ENCODE results near the gene GPX1. TPM values are rescaled to one million over a fixed set of nuclear protein-coding genes. Genes with fewer than 3 reads are reported as not detected.

GPX1 gene
- total and polyA plus RNA-seq, 4 donors = 87.0 to 412 (median 219) TPM

DNA sequence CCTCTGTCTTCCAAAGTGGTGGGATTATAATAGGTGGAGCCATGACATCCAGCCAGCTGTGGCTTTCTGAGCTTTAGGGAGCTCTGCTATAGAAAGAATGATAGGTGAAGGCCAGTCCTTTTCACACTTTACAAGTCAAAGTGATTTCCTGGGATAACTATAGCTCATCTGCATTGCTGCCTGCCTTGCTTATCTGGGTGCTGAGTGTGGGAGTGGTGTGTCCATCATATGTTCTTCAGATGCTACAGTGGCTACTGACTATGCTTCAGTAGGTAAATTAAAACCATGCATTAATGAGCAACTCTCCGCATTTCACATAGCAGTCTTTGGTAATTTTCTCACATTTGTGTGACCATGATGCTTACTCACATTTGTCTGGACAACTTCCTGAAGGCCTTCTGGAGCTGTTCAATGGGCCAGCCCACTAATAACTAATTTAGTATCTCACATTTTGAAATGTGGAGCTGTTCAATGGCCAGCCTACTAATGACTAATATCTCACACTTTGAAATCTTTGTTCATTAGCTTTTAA lies 30.2 kb upstream of the GPX1 start:
- H3K4me3 ChIP-seq (ENCODE audit: low read depth in 1 of 3, low read length in 3 of 3) = no peak overlapping the region
- H3K9ac ChIP-seq (ENCODE audit: low read depth in 1 of 2, low read length in 2 of 2) = no peak overlapping the region
- TF ChIP-seq RAD21 (IDR thresholded peaks at IDR 0.05) = no peak
- TF ChIP-seq, protein P1, sequence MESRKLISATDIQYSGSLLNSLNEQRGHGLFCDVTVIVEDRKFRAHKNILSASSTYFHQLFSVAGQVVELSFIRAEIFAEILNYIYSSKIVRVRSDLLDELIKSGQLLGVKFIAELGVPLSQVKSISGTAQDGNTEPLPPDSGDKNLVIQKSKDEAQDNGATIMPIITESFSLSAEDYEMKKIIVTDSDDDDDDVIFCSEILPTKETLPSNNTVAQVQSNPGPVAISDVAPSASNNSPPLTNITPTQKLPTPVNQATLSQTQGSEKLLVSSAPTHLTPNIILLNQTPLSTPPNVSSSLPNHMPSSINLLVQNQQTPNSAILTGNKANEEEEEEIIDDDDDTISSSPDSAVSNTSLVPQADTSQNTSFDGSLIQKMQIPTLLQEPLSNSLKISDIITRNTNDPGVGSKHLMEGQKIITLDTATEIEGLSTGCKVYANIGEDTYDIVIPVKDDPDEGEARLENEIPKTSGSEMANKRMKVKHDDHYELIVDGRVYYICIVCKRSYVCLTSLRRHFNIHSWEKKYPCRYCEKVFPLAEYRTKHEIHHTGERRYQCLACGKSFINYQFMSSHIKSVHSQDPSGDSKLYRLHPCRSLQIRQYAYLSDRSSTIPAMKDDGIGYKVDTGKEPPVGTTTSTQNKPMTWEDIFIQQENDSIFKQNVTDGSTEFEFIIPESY (IDR thresholded peaks at IDR 0.05) = no peak
- TF ChIP-seq JUND (IDR thresholded peaks at IDR 0.05) = no peak
- TF ChIP-seq, protein P2, sequence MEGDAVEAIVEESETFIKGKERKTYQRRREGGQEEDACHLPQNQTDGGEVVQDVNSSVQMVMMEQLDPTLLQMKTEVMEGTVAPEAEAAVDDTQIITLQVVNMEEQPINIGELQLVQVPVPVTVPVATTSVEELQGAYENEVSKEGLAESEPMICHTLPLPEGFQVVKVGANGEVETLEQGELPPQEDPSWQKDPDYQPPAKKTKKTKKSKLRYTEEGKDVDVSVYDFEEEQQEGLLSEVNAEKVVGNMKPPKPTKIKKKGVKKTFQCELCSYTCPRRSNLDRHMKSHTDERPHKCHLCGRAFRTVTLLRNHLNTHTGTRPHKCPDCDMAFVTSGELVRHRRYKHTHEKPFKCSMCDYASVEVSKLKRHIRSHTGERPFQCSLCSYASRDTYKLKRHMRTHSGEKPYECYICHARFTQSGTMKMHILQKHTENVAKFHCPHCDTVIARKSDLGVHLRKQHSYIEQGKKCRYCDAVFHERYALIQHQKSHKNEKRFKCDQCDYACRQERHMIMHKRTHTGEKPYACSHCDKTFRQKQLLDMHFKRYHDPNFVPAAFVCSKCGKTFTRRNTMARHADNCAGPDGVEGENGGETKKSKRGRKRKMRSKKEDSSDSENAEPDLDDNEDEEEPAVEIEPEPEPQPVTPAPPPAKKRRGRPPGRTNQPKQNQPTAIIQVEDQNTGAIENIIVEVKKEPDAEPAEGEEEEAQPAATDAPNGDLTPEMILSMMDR (IDR thresholded peaks at IDR 0.05; ENCODE audit: low read depth, low read length, missing input control) = no peak
- TF ChIP-seq RXRA (IDR thresholded peaks at IDR 0.05) = no peak
- no peak for TF ChIP-seq HNF4A (conservative IDR thresholded peaks at IDR 0.05)
- no peak for TF ChIP-seq SP1 (IDR thresholded peaks at IDR 0.05)
- H3K9me3 ChIP-seq (ENCODE audit: control insufficient read depth in 4 of 4, low read length in 3 of 4) = no peaks in the 10 kb centered on the region
- H3K27ac ChIP-seq (ENCODE audit: low read depth in 1 of 2, low read length in 2 of 2) = no peak overlapping the region
- no peaks in the 10 kb centered on the region for H3K27me3 ChIP-seq (ENCODE audit: control insufficient read depth in 4 of 4, insufficient read depth in 4 of 4, low read length in 3 of 4)
- 87% methylated on average over 1 of the region's 1 CpG for WGBS
- DNase-seq (ENCODE audit: low spot score) = no peak
- H3K4me1 ChIP-seq (ENCODE audit: control insufficient read depth in 4 of 4, insufficient read depth in 4 of 4, low read length in 3 of 4) = peaks cover 0 to 9% (median 1%) of the 10 kb centered on the region in 4 donors
- H3K36me3 ChIP-seq (ENCODE audit: control insufficient read depth in 4 of 4, insufficient read depth in 3 of 4, low read depth in 1 of 4, low read length in 3 of 4) = peaks cover 0 to 1% (median 0%) of the 10 kb centered on the region in 4 donors

DNA sequence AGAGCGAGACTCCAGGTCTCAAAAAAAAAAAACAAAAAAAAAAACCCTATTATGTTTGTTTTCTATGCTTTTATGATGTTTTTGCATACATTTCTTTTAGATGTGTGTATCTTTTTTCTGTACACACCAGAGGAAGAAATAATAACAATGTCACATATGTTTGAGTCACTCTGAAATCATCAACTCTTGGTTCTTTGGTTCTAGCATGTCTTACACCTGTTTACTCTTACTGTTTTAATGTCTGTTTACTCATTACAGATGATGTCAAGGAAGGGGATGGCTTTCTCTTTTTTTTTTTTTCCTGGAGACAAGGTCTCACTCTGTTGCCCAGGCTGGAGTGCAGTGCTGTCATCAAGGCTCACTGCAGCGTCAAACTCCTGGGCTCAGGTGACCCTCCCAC lies 29.6 kb upstream of the GPX1 start:
- Histone ChIP-seq H3K9me3 (ENCODE audit: control insufficient read depth in 4 of 4, low read length in 3 of 4) (no peaks in the 10 kb centered on the region), H3K4me3 (ENCODE audit: low read depth in 1 of 3, low read length in 3 of 3) (no peak overlapping the region), H3K36me3 (ENCODE audit: control insufficient read depth in 4 of 4, insufficient read depth in 3 of 4, low read depth in 1 of 4, low read length in 3 of 4) (peaks cover 0 to 1% (median 0%) of the 10 kb centered on the region in 4 donors), H3K27ac (ENCODE audit: low read depth in 1 of 2, low read length in 2 of 2) (no peak overlapping the region), H3K9ac (ENCODE audit: low read depth in 1 of 2, low read length in 2 of 2) (no peak overlapping the region), H3K4me1 (ENCODE audit: control insufficient read depth in 4 of 4, insufficient read depth in 4 of 4, low read length in 3 of 4) (peaks cover 0 to 9% (median 1%) of the 10 kb centered on the region in 4 donors), H3K27me3 (ENCODE audit: control insufficient read depth in 4 of 4, insufficient read depth in 4 of 4, low read length in 3 of 4) (no peaks in the 10 kb centered on the region)
- no peak for DNase-seq (ENCODE audit: low spot score)
- TF ChIP-seq HNF4A (conservative IDR thresholded peaks at IDR 0.05) = no peak
- TF ChIP-seq RAD21 (IDR thresholded peaks at IDR 0.05) = no peak
- no peak for TF ChIP-seq TAF1 (conservative IDR thresholded peaks at IDR 0.05)
- TF ChIP-seq, protein P3, sequence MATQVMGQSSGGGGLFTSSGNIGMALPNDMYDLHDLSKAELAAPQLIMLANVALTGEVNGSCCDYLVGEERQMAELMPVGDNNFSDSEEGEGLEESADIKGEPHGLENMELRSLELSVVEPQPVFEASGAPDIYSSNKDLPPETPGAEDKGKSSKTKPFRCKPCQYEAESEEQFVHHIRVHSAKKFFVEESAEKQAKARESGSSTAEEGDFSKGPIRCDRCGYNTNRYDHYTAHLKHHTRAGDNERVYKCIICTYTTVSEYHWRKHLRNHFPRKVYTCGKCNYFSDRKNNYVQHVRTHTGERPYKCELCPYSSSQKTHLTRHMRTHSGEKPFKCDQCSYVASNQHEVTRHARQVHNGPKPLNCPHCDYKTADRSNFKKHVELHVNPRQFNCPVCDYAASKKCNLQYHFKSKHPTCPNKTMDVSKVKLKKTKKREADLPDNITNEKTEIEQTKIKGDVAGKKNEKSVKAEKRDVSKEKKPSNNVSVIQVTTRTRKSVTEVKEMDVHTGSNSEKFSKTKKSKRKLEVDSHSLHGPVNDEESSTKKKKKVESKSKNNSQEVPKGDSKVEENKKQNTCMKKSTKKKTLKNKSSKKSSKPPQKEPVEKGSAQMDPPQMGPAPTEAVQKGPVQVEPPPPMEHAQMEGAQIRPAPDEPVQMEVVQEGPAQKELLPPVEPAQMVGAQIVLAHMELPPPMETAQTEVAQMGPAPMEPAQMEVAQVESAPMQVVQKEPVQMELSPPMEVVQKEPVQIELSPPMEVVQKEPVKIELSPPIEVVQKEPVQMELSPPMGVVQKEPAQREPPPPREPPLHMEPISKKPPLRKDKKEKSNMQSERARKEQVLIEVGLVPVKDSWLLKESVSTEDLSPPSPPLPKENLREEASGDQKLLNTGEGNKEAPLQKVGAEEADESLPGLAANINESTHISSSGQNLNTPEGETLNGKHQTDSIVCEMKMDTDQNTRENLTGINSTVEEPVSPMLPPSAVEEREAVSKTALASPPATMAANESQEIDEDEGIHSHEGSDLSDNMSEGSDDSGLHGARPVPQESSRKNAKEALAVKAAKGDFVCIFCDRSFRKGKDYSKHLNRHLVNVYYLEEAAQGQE (IDR thresholded peaks at IDR 0.05) = no peak
- TF ChIP-seq, protein P4, sequence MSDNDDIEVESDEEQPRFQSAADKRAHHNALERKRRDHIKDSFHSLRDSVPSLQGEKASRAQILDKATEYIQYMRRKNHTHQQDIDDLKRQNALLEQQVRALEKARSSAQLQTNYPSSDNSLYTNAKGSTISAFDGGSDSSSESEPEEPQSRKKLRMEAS (IDR thresholded peaks at IDR 0.05) = no peak
- no peak for TF ChIP-seq NR2F2 (IDR thresholded peaks at IDR 0.05)
- TF ChIP-seq FOXA1 (IDR thresholded peaks at IDR 0.05) = no peak
- TF ChIP-seq, protein P5, sequence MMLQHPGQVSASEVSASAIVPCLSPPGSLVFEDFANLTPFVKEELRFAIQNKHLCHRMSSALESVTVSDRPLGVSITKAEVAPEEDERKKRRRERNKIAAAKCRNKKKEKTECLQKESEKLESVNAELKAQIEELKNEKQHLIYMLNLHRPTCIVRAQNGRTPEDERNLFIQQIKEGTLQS (IDR thresholded peaks at IDR 0.05) = no peak
- WGBS = 88% methylated on average over 2 of the region's 2 CpGs
